Measurements from ENCODE around the gene LNPK. TPM values are rescaled to one million over a fixed set of nuclear protein-coding genes. Genes with fewer than 3 reads are reported as not detected.

LNPK gene
- total and polyA plus RNA-seq, 9 donors = 5.4 to 40.3 (median 21.4) TPM

DNA sequence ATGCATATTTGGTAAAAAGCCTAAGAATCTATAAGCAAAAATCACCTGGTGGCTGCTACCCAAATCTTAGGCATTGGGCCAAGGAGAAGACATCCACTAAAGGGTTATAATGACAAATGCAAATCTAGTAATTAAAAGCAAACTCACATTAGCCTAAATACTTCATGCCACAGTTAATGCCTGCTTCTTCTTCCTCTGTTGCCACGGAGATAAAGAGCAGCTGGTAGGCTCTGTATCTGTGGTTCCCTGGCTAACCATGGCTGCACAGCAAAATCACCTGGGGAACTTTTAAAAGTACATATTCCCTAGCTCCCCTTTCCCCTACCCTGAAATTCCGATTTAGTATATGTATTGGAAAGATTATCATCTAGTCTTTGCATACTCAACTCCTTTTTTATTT lies 114.3 kb downstream of the LNPK start:
- Histone ChIP-seq H3K4me1 (ENCODE audit: insufficient read depth) (no peaks in the 10 kb centered on the region), H3K27ac (no peak overlapping the region), H3K36me3 (no peaks in the 10 kb centered on the region), H3K9me3 (no peaks in the 10 kb centered on the region), H3K4me3 (no peak overlapping the region), H3K27me3 (no peaks in the 10 kb centered on the region)
- 80 to 85% (median 84%) methylated on average over 2 of the region's 2 CpGs for WGBS, 3 donors
- TF ChIP-seq, protein P1, sequence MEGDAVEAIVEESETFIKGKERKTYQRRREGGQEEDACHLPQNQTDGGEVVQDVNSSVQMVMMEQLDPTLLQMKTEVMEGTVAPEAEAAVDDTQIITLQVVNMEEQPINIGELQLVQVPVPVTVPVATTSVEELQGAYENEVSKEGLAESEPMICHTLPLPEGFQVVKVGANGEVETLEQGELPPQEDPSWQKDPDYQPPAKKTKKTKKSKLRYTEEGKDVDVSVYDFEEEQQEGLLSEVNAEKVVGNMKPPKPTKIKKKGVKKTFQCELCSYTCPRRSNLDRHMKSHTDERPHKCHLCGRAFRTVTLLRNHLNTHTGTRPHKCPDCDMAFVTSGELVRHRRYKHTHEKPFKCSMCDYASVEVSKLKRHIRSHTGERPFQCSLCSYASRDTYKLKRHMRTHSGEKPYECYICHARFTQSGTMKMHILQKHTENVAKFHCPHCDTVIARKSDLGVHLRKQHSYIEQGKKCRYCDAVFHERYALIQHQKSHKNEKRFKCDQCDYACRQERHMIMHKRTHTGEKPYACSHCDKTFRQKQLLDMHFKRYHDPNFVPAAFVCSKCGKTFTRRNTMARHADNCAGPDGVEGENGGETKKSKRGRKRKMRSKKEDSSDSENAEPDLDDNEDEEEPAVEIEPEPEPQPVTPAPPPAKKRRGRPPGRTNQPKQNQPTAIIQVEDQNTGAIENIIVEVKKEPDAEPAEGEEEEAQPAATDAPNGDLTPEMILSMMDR (IDR thresholded peaks at IDR 0.05) = no peak
- TF ChIP-seq POLR2A (IDR thresholded peaks at IDR 0.05) = no peak
- TF ChIP-seq EP300 (IDR thresholded peaks at IDR 0.05) = no peak
- no peak for DNase-seq
- intact Hi-C loops (cut with DNase I) = no loop called here

DNA sequence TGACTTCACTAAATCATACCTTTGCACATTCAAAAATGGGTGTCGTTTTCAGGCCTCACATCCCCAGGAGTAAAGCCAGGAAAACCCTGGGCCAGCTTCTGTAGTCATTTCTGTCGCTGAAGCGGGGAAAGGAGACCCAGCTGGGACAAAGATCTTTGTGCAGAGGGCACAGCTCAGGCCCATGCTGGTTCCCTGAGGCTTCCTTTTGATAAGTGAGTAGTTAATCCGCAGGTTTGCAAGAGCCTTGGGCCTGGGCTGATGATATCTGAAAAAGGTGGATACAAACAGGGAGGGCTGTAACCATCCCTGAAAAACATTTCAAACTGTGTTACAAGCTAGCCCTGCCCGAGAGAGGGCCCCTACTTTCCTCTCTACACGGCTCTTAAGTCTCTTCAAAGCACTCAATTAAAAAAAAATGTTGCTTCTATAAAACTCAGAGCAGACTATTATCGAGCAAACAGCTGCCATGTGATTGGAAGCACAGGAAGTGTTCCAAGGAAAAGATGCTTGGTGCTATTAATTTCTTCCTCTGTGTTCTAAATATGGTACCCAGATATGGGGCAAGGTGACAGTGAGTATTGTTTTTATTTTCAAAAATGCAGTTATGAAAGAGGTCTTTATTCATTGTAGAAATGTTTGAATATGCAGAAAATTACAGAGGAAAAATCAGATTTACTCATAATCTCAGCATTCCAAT lies 117.2 kb downstream of the LNPK start:
- no peak for DNase-seq
- TF ChIP-seq EP300 (IDR thresholded peaks at IDR 0.05) (no peak), POLR2A (IDR thresholded peaks at IDR 0.05) (no peak)
- TF ChIP-seq, protein P1 (IDR thresholded peaks at IDR 0.05) = no peak
- H3K36me3 ChIP-seq = no peaks in the 10 kb centered on the region
- 59 to 61% (median 59%) methylated on average over 7 of the region's 7 CpGs for WGBS, 3 donors
- intact Hi-C loops (cut with DNase I) = no loop called here
- H3K27me3 ChIP-seq = no peaks in the 10 kb centered on the region
- H3K27ac ChIP-seq = no peak overlapping the region
- no peak overlapping the region for H3K4me3 ChIP-seq
- no peaks in the 10 kb centered on the region for H3K4me1 ChIP-seq (ENCODE audit: insufficient read depth)
- no peaks in the 10 kb centered on the region for H3K9me3 ChIP-seq

DNA sequence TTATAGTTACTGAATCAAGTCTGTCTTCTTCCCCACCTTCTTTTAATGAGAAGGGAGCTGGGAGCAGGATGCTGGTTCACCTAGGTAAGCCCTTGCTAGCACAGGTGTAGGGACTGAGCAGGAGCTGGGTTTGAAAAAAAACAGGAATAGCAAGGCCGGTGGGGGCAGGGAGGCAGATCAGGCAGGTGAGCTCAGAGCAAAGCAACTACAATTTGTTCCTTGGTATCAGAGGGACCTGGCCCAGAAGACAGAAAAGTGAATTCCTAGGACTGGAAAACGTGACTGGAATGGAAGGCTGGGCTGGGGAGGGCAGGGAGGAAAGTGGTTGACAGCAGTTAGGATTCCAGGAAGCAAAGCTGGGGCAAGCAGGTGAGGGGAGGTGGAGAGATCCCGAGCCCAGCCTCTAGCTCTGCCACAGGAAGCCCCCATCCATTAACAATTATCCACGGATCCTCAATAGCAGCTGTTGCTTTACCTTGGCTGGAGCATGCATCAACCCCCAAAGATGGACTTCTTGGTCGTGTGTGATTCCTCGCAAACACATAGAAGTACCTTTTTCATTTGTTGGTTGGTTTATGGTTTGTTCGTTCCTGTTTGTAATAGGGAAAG lies 118.4 kb downstream of the LNPK start:
- Histone ChIP-seq H3K4me1 (ENCODE audit: insufficient read depth) (no peaks in the 10 kb centered on the region), H3K27ac (no peak overlapping the region), H3K9me3 (no peaks in the 10 kb centered on the region), H3K4me3 (no peak overlapping the region), H3K27me3 (no peaks in the 10 kb centered on the region), H3K36me3 (no peaks in the 10 kb centered on the region)
- no peak for DNase-seq
- WGBS, 3 donors = 71 to 77% (median 73%) methylated on average over 7 of the region's 7 CpGs
- no peak for TF ChIP-seq EP300 (IDR thresholded peaks at IDR 0.05)
- no peak for TF ChIP-seq POLR2A (IDR thresholded peaks at IDR 0.05)
- TF ChIP-seq, protein P1 (IDR thresholded peaks at IDR 0.05) = no peak
- intact Hi-C loops (cut with DNase I) = no loop called here

DNA sequence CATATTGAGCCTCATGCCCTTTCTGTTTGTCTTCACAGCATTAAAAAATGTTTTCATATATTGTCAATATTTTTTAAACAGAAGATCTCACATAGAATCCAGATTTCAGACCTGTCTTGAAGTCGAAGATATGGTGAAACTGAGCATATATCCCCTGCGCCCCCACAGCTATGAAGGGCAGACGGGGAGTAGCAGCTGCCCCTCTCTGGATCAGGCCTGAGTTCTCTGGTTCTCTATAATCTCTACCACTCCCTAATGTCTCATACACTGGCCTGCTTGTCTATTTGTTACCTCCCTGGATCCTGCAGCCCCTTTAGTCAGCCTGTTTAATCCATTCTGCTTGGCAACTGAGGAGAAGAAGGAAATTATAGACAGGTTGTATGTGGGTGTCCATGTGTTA lies 122.4 kb downstream of the LNPK start:
- Histone ChIP-seq H3K27me3 (no peaks in the 10 kb centered on the region), H3K36me3 (no peaks in the 10 kb centered on the region), H3K4me1 (ENCODE audit: insufficient read depth) (no peaks in the 10 kb centered on the region), H3K9me3 (no peaks in the 10 kb centered on the region), H3K4me3 (no peak overlapping the region), H3K27ac (no peak overlapping the region)
- intact Hi-C loops (cut with DNase I) = no loop called here
- 76 to 92% (median 91%) methylated on average over 3 of the region's 3 CpGs for WGBS, 3 donors
- DNase-seq = no peak
- TF ChIP-seq POLR2A (IDR thresholded peaks at IDR 0.05) = no peak
- TF ChIP-seq, protein P1 (IDR thresholded peaks at IDR 0.05) = no peak
- no peak for TF ChIP-seq EP300 (IDR thresholded peaks at IDR 0.05)

Data from ovary (tissue), 9 donors.